Measurements from ENCODE around the gene CEACAM1.
A peak's percentile ranks its signal among the peaks of the same experiment; 100 is the strongest.

- TF ChIP-seq CTCF (optimal IDR thresholded peaks at IDR 0.05 in 1 of 3, IDR thresholded peaks at IDR 0.05 in 1 of 3, conservative IDR thresholded peaks at IDR 0.05 in 1 of 3; ENCODE audit: extremely low read depth in 1 of 3, insufficient read depth in 2 of 3, low read length in 3 of 3) (peak in 1 of 3 experiments; percentile 23), EZH2 (IDR thresholded peaks at IDR 0.05; ENCODE audit: low read length) (no peak)
These were observed 33.2 kb upstream of the CEACAM1 start for GRCh38 chr19:42561512-42561911.
